Gastroesophageal sphincter (tissue), 4 donors: ENCODE data around the gene KIF18A. TPM values are rescaled to one million over a fixed set of nuclear protein-coding genes. Genes with fewer than 3 reads are reported as not detected.

Source experiments
- ATAC-seq: fragments of 150-250 bp; one replicate; pipeline ENCODE4 v1.9.1; 2016; ENCODE audit warnings: mild to moderate bottlenecking, moderate library complexity
- H3K27ac ChIP-seq, 4 donors: fragments of 200-600 bp; sonication (generic) in 3 of 4; 1 replicate in 3 of 4; 2 replicates in 1 of 4; pipeline ENCODE4 v1.5.1; 2016 to 2019
- H3K27me3 ChIP-seq: fragments of 200-600 bp; sonication (generic); one replicate; pipeline ENCODE4 v1.5.1; 2019
- H3K36me3 ChIP-seq, 2 donors: fragments of 200-600 bp; sonication (generic); one replicate each; pipeline ENCODE4 v1.5.1; 2019; ENCODE audit warnings: control low read depth in 1 of 2
- H3K4me1 ChIP-seq, 3 donors: fragments of 200-600 bp; sonication (generic); 1 replicate in 2 of 3; 2 replicates in 1 of 3; pipeline ENCODE4 v1.5.1; 2016 to 2019; ENCODE audit warnings: control low read depth in 2 of 3
- H3K4me3 ChIP-seq, 2 donors: fragments of 200-600 bp; sonication (generic); one replicate each; pipeline ENCODE4 v1.5.1; 2019; ENCODE audit warnings: mild to moderate bottlenecking in 1 of 2, moderate library complexity in 1 of 2
- H3K9me3 ChIP-seq, 3 donors: fragments of 200-600 bp; sonication (generic); one replicate each; pipeline ENCODE4 v1.5.1; 2017 to 2019; ENCODE audit warnings: control low read depth in 2 of 3
- CTCF ChIP-seq, 4 experiments: fragments of 200-600 bp in 2 of 4; fragments of 450-650 bp in 2 of 4; sonication (generic) in 1 of 4; IDR thresholded peaks; one replicate each; pipeline ENCODE4 v1.5.1; 2017 to 2019; ENCODE audit warnings: antibody characterized with exemption in 4 of 4, mild to moderate bottlenecking in 2 of 4, moderate library complexity in 2 of 4
- EP300 ChIP-seq: sonication (generic); formaldehyde crosslinking; IDR thresholded peaks from one replicate; pipeline ENCODE4 v1.6.1; 2017; ENCODE audit warnings: antibody characterized with exemption, mild to moderate bottlenecking
- POLR2A ChIP-seq, 2 donors: fragments of 450-650 bp; IDR thresholded peaks; one replicate each; pipeline ENCODE4 v1.6.1; 2017; ENCODE audit warnings: antibody characterized with exemption in 2 of 2, mild to moderate bottlenecking in 2 of 2, moderate library complexity in 1 of 2
- POLR2AphosphoS5 ChIP-seq: sonication (generic); formaldehyde crosslinking; IDR thresholded peaks from one replicate; pipeline ENCODE4 v1.6.1; 2017; ENCODE audit warnings: antibody characterized with exemption
- WGBS, 2 donors: methylation state at CpG; one replicate each; pipeline ENCODE4 v1.1.5; 2018; ENCODE audit warnings: low coverage in 1 of 2; 5-methylcytosine and 5-hydroxymethylcytosine counted together
- total RNA-seq, 4 donors: library from RNA; depleted of rRNA; stranded (reverse); fragments of >200 nt; gene quantifications; one replicate each; pipeline ENCODE4 v1.1.0, GENCODE V29; 2016

Gene KIF18A
- total RNA-seq, 4 donors from 2014 or later, result 0.15 to 0.81 (median 0.59) TPM; not detected in 1

- WGBS, 2 donors, result 96 to 100% methylated on average over 3 of the region's 3 CpGs
- TF ChIP-seq EP300 (no peak), POLR2AphosphoS5 (no peak), CTCF (IDR thresholded peaks at IDR 0.05) (no peak), POLR2A (IDR thresholded peaks at IDR 0.05) (no peak)
- Histone ChIP-seq H3K9me3 (no peaks in the 10 kb centered on the region), H3K27ac (no peak overlapping the region), H3K4me3 (no peak overlapping the region), H3K36me3 (peaks cover 0 to 49% of the 10 kb centered on the region in 2 donors), H3K4me1 (no peaks in the 10 kb centered on the region), H3K27me3 (no peaks in the 10 kb centered on the region)
- no peak for ATAC-seq
Measured at GRCh38 chr11:28133146-28133545, 25.2 kb upstream of the KIF18A start.

GRCh38 chr11:28132548-28132947, 24.6 kb upstream of the KIF18A start:
- peaks cover 0 to 49% of the 10 kb centered on the region in 2 donors for H3K36me3 ChIP-seq
- no peaks in the 10 kb centered on the region for H3K27me3 ChIP-seq
- no peaks in the 10 kb centered on the region for H3K9me3 ChIP-seq
- TF ChIP-seq EP300 (no peak), POLR2AphosphoS5 (no peak), CTCF (IDR thresholded peaks at IDR 0.05) (no peak), POLR2A (IDR thresholded peaks at IDR 0.05) (no peak)
- no peak for ATAC-seq
- 88 to 100% methylated on average over 1 of the region's 1 CpG for WGBS, 2 donors
- H3K4me1 ChIP-seq, result no peaks in the 10 kb centered on the region
- no peak overlapping the region for H3K4me3 ChIP-seq
- no peak overlapping the region for H3K27ac ChIP-seq

- Histone ChIP-seq H3K4me1 (peaks cover 0 to 9% (median 0%) of the 10 kb centered on the region in 3 donors), H3K27me3 (no peaks in the 10 kb centered on the region), H3K4me3 (no peak overlapping the region), H3K36me3 (peaks cover 0 to 18% of the 10 kb centered on the region in 2 donors), H3K27ac (no peak overlapping the region), H3K9me3 (no peaks in the 10 kb centered on the region)
- WGBS, 2 donors, result 80 to 91% methylated on average over 3 of the region's 3 CpGs
- no peak for ATAC-seq
- no peak for TF ChIP-seq POLR2A (IDR thresholded peaks at IDR 0.05)
- no peak for TF ChIP-seq CTCF (IDR thresholded peaks at IDR 0.05)
- TF ChIP-seq POLR2AphosphoS5, result no peak
- TF ChIP-seq EP300, result no peak
Measured at GRCh38 chr11:28123151-28123581, 15.2 kb upstream of the KIF18A start.

GRCh38 chr11:28117712-28118111, 9.8 kb upstream of the KIF18A start:
- H3K9me3 ChIP-seq, result no peaks in the 10 kb centered on the region
- H3K36me3 ChIP-seq, result peaks cover 0 to 26% of the 10 kb centered on the region in 2 donors
- H3K27me3 ChIP-seq, result no peaks in the 10 kb centered on the region
- no peak overlapping the region for H3K4me3 ChIP-seq
- TF ChIP-seq POLR2A (IDR thresholded peaks at IDR 0.05), result no peak
- TF ChIP-seq EP300, result no peak
- no peak for TF ChIP-seq CTCF (IDR thresholded peaks at IDR 0.05)
- TF ChIP-seq POLR2AphosphoS5, result no peak
- H3K4me1 ChIP-seq, result peaks cover 0 to 9% (median 0%) of the 10 kb centered on the region in 3 donors
- H3K27ac ChIP-seq, result no peak overlapping the region
- WGBS, 2 donors, result 87 to 100% methylated on average over 2 to 4 of the region's 4 CpGs
- ATAC-seq, result no peak

- no peak for ATAC-seq
Measured at GRCh38 chr11:28114731-28115130, 6.8 kb upstream of the KIF18A start.

More at GRCh38 chr11:28114731-28115130, 6.8 kb upstream of the KIF18A start:
- TF ChIP-seq EP300 (no peak), POLR2A (IDR thresholded peaks at IDR 0.05) (no peak), POLR2AphosphoS5 (no peak), CTCF (IDR thresholded peaks at IDR 0.05) (no peak)
- no peak overlapping the region for H3K4me3 ChIP-seq
- peaks cover 0 to 26% of the 10 kb centered on the region in 2 donors for H3K36me3 ChIP-seq
- 86 to 89% methylated on average over 1 of the region's 1 CpG for WGBS, 2 donors
- no peaks in the 10 kb centered on the region for H3K27me3 ChIP-seq
- no peak overlapping the region for H3K27ac ChIP-seq
- H3K4me1 ChIP-seq, result peaks cover 0 to 23% (median 3%) of the 10 kb centered on the region in 3 donors
- no peaks in the 10 kb centered on the region for H3K9me3 ChIP-seq
